K562 (cell line): Measurements from ENCODE around the gene KLK13. TPM values are rescaled to one million over a fixed set of nuclear protein-coding genes. Genes with fewer than 3 reads are reported as not detected.

ENCODE experiments used
- FUS ChIP-seq: fragments of 200-400 bp; formaldehyde crosslinking; optimal IDR thresholded peaks from 2 replicates; pipeline ENCODE3; 2017; ENCODE audit warnings: low read depth, low read length
- LEF1 ChIP-seq: fragments of 450-650 bp; IDR thresholded peaks from 2 replicates; pipeline ENCODE4 v1.6.1; 2016; ENCODE audit warnings: mild to moderate bottlenecking
- POLR3A ChIP-seq: IDR thresholded peaks from 2 replicates; pipeline ENCODE4 v1.6.1; 2011; ENCODE audit warnings: borderline replicate concordance, mild to moderate bottlenecking, moderate library complexity; ENCODE audit not compliant: insufficient read length, insufficient read depth; ENCODE audit errors: extremely low read depth
- polyA plus RNA-seq, 8 experiments: library from polyadenylated mRNA; depleted of rRNA in 4 of 8; stranded (reverse) in 5 of 8; unstranded in 3 of 8; fragments of >200 nt; fragmentation: Nextera tagmentation in 2 of 8; fragmentation: Illumina TruSeq in 1 of 8; extraction: Ambion mirVana in 2 of 8; extraction: Trizol in 1 of 8; gene quantifications; 2 replicates each; pipeline versions ENCODE4 v1.2.1 to v1.2.3, GENCODE V29; 2011 to 2014; ENCODE audit warnings: inconsistent platforms in 1 of 8, missing spikeins in 1 of 8
- total RNA-seq, 7 experiments: library from RNA; depleted of rRNA in 6 of 7; stranded (reverse); fragments of >200 nt in 6 of 7; fragmentation: Illumina TruSeq in 2 of 7; extraction: Trizol in 2 of 7; gene quantifications; 2 replicates each; pipeline versions ENCODE4 v1.2.1 to v1.2.3, GENCODE V29; 2011 to 2021; ENCODE audit warnings: low replicate concordance in 1 of 7
- TF ChIP-seq, protein P1 (sequence below), 3 experiments: IDR thresholded peaks in 2 of 3; conservative IDR thresholded peaks in 1 of 3; 2 replicates each; pipeline ENCODE4 v1.5.1; 2011 to 2012; ENCODE audit warnings: low read length in 3 of 3, mild to moderate bottlenecking in 3 of 3, control low read depth in 2 of 3, improper control_type of control experiment in 1 of 3, inconsistent platforms in 1 of 3, low read depth in 1 of 3, mixed read lengths in 1 of 3, moderate library complexity in 1 of 3; ENCODE audit not compliant: insufficient read depth in 2 of 3
- TF ChIP-seq, protein P2 (sequence below): fragments of 200-600 bp; sonication (generic); IDR thresholded peaks from one replicate; pipeline ENCODE4 v1.6.1; 2012; ENCODE audit warnings: mild to moderate bottlenecking, low read depth, low read length, inconsistent platforms

The KLK13 gene
- total and polyA plus RNA-seq, 9 of the 15 experiments (the other 6 are each of a cell fraction or from before 2014, with no cell fraction given) = 0.72 to 9.0 (median 2.3) TPM

DNA sequence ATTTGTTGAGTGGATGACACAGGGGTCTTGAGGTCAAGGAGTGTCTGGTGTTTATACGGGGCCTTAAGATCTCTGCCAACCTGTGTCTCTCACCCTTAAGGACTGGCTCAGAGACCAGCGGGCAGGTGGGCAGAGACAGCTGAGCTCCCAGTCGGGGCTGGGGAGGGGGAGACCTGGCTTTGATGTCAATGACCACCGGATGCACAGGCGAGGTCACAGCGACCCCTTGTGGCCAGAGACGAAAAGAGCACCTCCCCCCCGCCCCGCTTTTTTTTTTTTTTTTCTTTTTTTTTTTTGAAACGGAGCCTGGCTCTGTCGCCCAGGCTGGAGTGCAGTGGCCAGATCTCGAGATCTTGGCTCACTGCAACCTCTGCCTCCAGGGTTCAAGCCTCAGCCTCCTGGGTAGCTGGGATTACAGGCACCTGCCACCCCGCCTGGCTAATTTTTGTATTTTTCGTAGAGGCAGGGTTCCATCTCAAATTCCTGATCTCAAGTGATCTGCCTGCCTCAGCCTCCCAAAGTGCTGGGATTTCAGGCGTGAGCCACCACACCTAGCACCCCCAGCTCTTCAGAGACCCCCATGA, 29.9 kb upstream of the KLK13 start (continued):
- TF ChIP-seq, protein P1, sequence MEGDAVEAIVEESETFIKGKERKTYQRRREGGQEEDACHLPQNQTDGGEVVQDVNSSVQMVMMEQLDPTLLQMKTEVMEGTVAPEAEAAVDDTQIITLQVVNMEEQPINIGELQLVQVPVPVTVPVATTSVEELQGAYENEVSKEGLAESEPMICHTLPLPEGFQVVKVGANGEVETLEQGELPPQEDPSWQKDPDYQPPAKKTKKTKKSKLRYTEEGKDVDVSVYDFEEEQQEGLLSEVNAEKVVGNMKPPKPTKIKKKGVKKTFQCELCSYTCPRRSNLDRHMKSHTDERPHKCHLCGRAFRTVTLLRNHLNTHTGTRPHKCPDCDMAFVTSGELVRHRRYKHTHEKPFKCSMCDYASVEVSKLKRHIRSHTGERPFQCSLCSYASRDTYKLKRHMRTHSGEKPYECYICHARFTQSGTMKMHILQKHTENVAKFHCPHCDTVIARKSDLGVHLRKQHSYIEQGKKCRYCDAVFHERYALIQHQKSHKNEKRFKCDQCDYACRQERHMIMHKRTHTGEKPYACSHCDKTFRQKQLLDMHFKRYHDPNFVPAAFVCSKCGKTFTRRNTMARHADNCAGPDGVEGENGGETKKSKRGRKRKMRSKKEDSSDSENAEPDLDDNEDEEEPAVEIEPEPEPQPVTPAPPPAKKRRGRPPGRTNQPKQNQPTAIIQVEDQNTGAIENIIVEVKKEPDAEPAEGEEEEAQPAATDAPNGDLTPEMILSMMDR (IDR thresholded peaks at IDR 0.05 in 2 of 3, conservative IDR thresholded peaks at IDR 0.05 in 1 of 3; ENCODE audit: insufficient read depth in 2 of 3, low read depth in 1 of 3, low read length in 3 of 3) = peak; percentile 83 to 87 (median 86)
- TF ChIP-seq LEF1 (0 out of 2 replicates have a peak, but pooled peaks have one; percentile 37), FUS (no peak), POLR3A (no peak)
- TF ChIP-seq, protein P2, sequence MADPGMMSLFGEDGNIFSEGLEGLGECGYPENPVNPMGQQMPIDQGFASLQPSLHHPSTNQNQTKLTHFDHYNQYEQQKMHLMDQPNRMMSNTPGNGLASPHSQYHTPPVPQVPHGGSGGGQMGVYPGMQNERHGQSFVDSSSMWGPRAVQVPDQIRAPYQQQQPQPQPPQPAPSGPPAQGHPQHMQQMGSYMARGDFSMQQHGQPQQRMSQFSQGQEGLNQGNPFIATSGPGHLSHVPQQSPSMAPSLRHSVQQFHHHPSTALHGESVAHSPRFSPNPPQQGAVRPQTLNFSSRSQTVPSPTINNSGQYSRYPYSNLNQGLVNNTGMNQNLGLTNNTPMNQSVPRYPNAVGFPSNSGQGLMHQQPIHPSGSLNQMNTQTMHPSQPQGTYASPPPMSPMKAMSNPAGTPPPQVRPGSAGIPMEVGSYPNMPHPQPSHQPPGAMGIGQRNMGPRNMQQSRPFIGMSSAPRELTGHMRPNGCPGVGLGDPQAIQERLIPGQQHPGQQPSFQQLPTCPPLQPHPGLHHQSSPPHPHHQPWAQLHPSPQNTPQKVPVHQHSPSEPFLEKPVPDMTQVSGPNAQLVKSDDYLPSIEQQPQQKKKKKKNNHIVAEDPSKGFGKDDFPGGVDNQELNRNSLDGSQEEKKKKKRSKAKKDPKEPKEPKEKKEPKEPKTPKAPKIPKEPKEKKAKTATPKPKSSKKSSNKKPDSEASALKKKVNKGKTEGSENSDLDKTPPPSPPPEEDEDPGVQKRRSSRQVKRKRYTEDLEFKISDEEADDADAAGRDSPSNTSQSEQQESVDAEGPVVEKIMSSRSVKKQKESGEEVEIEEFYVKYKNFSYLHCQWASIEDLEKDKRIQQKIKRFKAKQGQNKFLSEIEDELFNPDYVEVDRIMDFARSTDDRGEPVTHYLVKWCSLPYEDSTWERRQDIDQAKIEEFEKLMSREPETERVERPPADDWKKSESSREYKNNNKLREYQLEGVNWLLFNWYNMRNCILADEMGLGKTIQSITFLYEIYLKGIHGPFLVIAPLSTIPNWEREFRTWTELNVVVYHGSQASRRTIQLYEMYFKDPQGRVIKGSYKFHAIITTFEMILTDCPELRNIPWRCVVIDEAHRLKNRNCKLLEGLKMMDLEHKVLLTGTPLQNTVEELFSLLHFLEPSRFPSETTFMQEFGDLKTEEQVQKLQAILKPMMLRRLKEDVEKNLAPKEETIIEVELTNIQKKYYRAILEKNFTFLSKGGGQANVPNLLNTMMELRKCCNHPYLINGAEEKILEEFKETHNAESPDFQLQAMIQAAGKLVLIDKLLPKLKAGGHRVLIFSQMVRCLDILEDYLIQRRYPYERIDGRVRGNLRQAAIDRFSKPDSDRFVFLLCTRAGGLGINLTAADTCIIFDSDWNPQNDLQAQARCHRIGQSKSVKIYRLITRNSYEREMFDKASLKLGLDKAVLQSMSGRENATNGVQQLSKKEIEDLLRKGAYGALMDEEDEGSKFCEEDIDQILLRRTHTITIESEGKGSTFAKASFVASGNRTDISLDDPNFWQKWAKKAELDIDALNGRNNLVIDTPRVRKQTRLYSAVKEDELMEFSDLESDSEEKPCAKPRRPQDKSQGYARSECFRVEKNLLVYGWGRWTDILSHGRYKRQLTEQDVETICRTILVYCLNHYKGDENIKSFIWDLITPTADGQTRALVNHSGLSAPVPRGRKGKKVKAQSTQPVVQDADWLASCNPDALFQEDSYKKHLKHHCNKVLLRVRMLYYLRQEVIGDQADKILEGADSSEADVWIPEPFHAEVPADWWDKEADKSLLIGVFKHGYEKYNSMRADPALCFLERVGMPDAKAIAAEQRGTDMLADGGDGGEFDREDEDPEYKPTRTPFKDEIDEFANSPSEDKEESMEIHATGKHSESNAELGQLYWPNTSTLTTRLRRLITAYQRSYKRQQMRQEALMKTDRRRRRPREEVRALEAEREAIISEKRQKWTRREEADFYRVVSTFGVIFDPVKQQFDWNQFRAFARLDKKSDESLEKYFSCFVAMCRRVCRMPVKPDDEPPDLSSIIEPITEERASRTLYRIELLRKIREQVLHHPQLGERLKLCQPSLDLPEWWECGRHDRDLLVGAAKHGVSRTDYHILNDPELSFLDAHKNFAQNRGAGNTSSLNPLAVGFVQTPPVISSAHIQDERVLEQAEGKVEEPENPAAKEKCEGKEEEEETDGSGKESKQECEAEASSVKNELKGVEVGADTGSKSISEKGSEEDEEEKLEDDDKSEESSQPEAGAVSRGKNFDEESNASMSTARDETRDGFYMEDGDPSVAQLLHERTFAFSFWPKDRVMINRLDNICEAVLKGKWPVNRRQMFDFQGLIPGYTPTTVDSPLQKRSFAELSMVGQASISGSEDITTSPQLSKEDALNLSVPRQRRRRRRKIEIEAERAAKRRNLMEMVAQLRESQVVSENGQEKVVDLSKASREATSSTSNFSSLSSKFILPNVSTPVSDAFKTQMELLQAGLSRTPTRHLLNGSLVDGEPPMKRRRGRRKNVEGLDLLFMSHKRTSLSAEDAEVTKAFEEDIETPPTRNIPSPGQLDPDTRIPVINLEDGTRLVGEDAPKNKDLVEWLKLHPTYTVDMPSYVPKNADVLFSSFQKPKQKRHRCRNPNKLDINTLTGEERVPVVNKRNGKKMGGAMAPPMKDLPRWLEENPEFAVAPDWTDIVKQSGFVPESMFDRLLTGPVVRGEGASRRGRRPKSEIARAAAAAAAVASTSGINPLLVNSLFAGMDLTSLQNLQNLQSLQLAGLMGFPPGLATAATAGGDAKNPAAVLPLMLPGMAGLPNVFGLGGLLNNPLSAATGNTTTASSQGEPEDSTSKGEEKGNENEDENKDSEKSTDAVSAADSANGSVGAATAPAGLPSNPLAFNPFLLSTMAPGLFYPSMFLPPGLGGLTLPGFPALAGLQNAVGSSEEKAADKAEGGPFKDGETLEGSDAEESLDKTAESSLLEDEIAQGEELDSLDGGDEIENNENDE = no peak
